ENCODE measurements around the gene ST6GALNAC1. TPM values are rescaled to one million over a fixed set of nuclear protein-coding genes. Genes with fewer than 3 reads are reported as not detected.
A peak's percentile ranks its signal among the peaks of the same experiment; 100 is the strongest.

The ST6GALNAC1 gene
- total RNA-seq, 1 donor from 2014 or later, result 4.4 TPM

DNA sequence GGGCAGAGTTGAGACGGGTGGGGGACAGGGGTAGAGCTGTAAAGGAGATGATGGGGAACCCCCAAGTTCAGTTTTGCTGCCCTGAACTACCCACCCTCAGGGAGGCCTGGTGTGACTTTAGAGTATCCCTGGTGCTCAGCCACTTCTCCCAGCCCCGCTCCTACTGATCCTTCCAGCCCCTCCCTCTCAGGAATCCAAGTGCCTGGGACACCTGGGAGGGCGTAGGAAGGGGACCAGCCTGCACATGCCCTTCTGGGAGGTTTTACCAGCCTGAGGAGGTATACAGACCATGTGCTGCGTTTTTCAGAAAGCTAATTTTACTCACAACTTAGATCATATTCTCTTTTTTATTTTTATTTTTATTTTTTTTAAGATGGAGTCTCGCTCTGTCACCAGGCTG, 62.0 kb downstream of the ST6GALNAC1 start:
- Histone ChIP-seq H3K27ac (peak overlapping the region; percentile 44), H3K4me1 (peaks cover 45% of the 10 kb centered on the region), H3K27me3 (no peaks in the 10 kb centered on the region), H3K36me3 (no peaks in the 10 kb centered on the region), H3K9me3 (no peaks in the 10 kb centered on the region), H3K4me3 (no peak overlapping the region)
- TF ChIP-seq POLR2AphosphoS5 (IDR thresholded peaks at IDR 0.05; ENCODE audit: insufficient read depth in 1 of 2, low read depth in 1 of 2) (peak in 1 of 2 donors; percentile 31), POLR2A (IDR thresholded peaks at IDR 0.05) (no peak)
- TF ChIP-seq, protein P1, sequence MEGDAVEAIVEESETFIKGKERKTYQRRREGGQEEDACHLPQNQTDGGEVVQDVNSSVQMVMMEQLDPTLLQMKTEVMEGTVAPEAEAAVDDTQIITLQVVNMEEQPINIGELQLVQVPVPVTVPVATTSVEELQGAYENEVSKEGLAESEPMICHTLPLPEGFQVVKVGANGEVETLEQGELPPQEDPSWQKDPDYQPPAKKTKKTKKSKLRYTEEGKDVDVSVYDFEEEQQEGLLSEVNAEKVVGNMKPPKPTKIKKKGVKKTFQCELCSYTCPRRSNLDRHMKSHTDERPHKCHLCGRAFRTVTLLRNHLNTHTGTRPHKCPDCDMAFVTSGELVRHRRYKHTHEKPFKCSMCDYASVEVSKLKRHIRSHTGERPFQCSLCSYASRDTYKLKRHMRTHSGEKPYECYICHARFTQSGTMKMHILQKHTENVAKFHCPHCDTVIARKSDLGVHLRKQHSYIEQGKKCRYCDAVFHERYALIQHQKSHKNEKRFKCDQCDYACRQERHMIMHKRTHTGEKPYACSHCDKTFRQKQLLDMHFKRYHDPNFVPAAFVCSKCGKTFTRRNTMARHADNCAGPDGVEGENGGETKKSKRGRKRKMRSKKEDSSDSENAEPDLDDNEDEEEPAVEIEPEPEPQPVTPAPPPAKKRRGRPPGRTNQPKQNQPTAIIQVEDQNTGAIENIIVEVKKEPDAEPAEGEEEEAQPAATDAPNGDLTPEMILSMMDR (IDR thresholded peaks at IDR 0.05), result no peak
- intact Hi-C loops (cut with DNase I), result no loop called here
- DNase-seq (ENCODE audit: extremely low spot score in 2 of 2), result no peak

DNA sequence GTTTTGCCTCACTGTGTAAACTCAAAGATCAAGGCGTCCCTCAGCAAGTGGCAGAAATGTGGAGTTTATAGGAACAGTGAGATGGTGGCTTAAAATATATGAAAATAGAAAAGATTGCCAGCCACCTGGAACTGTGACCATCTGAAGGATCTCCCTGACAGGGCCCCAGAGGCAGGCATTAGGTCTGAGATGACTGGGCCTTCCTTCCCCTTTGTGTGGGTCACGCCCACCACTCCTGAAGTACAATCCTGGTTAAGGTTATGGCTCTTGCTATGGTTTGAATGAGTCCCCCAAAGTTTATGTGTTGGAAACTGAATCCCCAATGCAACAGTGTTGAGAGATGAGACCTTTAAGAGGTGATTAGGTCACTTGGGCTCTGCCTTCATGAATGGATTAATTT, 64.3 kb downstream of the ST6GALNAC1 start:
- H3K27ac ChIP-seq, result no peak overlapping the region
- H3K4me1 ChIP-seq, result peaks cover 26% of the 10 kb centered on the region
- no peak for DNase-seq (ENCODE audit: extremely low spot score in 2 of 2)
- H3K4me3 ChIP-seq, result no peak overlapping the region
- no peaks in the 10 kb centered on the region for H3K36me3 ChIP-seq
- H3K27me3 ChIP-seq, result no peaks in the 10 kb centered on the region
- intact Hi-C loops (cut with DNase I), result no loop called here
- no peaks in the 10 kb centered on the region for H3K9me3 ChIP-seq
- no peak for TF ChIP-seq POLR2AphosphoS5 (IDR thresholded peaks at IDR 0.05; ENCODE audit: insufficient read depth in 1 of 2, low read depth in 1 of 2)
- TF ChIP-seq, protein P1 (IDR thresholded peaks at IDR 0.05), result no peak

- H3K4me1 ChIP-seq, result peaks cover 24% of the 10 kb centered on the region
- no peaks in the 10 kb centered on the region for H3K36me3 ChIP-seq
- H3K4me3 ChIP-seq, result no peak overlapping the region
- DNase-seq (ENCODE audit: extremely low spot score in 2 of 2), result no peak
- TF ChIP-seq POLR2A (IDR thresholded peaks at IDR 0.05) (no peak), POLR2AphosphoS5 (IDR thresholded peaks at IDR 0.05; ENCODE audit: insufficient read depth in 1 of 2, low read depth in 1 of 2) (peak in 1 of 2 donors; percentile 65)
- TF ChIP-seq, protein P1 (IDR thresholded peaks at IDR 0.05), result no peak
- H3K27ac ChIP-seq, result no peak overlapping the region
- intact Hi-C loops (cut with DNase I), result no loop called here
- H3K9me3 ChIP-seq, result no peaks in the 10 kb centered on the region
- no peaks in the 10 kb centered on the region for H3K27me3 ChIP-seq
These were observed 65.2 kb downstream of the ST6GALNAC1 start for GRCh38 chr17:76578376-76578775.

GRCh38 chr17:76577876-76578275, 65.7 kb downstream of the ST6GALNAC1 start:
- Histone ChIP-seq H3K27me3 (no peaks in the 10 kb centered on the region), H3K27ac (no peak overlapping the region), H3K4me3 (no peak overlapping the region), H3K36me3 (no peaks in the 10 kb centered on the region), H3K4me1 (peaks cover 24% of the 10 kb centered on the region), H3K9me3 (no peaks in the 10 kb centered on the region)
- no peak for TF ChIP-seq POLR2AphosphoS5 (IDR thresholded peaks at IDR 0.05; ENCODE audit: insufficient read depth in 1 of 2, low read depth in 1 of 2)
- TF ChIP-seq, protein P1 (IDR thresholded peaks at IDR 0.05), result no peak
- no peak for TF ChIP-seq POLR2A (IDR thresholded peaks at IDR 0.05)
- intact Hi-C loops (cut with DNase I), result no loop called here
- DNase-seq (ENCODE audit: extremely low spot score in 2 of 2), result no peak

- Histone ChIP-seq H3K9me3 (no peaks in the 10 kb centered on the region), H3K36me3 (no peaks in the 10 kb centered on the region), H3K4me3 (no peak overlapping the region), H3K27me3 (no peaks in the 10 kb centered on the region), H3K27ac (no peak overlapping the region), H3K4me1 (peaks cover 24% of the 10 kb centered on the region)
- no peak for DNase-seq (ENCODE audit: extremely low spot score in 2 of 2)
- intact Hi-C loops (cut with DNase I), result no loop called here
- TF ChIP-seq, protein P1 (IDR thresholded peaks at IDR 0.05), result no peak
- no peak for TF ChIP-seq POLR2A (IDR thresholded peaks at IDR 0.05)
- TF ChIP-seq POLR2AphosphoS5 (IDR thresholded peaks at IDR 0.05; ENCODE audit: insufficient read depth in 1 of 2, low read depth in 1 of 2), result no peak
These were observed 67.4 kb downstream of the ST6GALNAC1 start for GRCh38 chr17:76576189-76576588.

All from vagina (tissue), 2 donors.